Measurements from ENCODE around the gene DVL1.

Gene DVL1

GRCh38 chr1:1295154-1295923, 53.9 kb downstream of the DVL1 start:
- no peak overlapping the region for H3K4me3 ChIP-seq (ENCODE audit: low read depth, low read length)
- DNase-seq (ENCODE audit: low read depth): no peak
- no peak for TF ChIP-seq CTCF (IDR thresholded peaks at IDR 0.05; ENCODE audit: insufficient read depth, low read depth, low read length, missing control alignments)

GRCh38 chr1:1294250-1294890, 54.8 kb downstream of the DVL1 start:
- TF ChIP-seq CTCF (IDR thresholded peaks at IDR 0.05; ENCODE audit: insufficient read depth, low read depth, low read length, missing control alignments): no peak
- H3K4me3 ChIP-seq (ENCODE audit: low read depth, low read length): no peak overlapping the region
- DNase-seq (ENCODE audit: low read depth): no peak

- no peak overlapping the region for H3K4me3 ChIP-seq (ENCODE audit: low read depth, low read length)
- no peak for TF ChIP-seq CTCF (IDR thresholded peaks at IDR 0.05; ENCODE audit: insufficient read depth, low read depth, low read length, missing control alignments)
- DNase-seq (ENCODE audit: low read depth): no peak
These were observed 55.7 kb downstream of the DVL1 start for GRCh38 chr1:1293263-1294249.

GRCh38 chr1:1292851-1293250, 56.4 kb downstream of the DVL1 start:
- TF ChIP-seq CTCF (IDR thresholded peaks at IDR 0.05; ENCODE audit: insufficient read depth, low read depth, low read length, missing control alignments): no peak
- DNase-seq (ENCODE audit: low read depth): no peak
- no peak overlapping the region for H3K4me3 ChIP-seq (ENCODE audit: low read depth, low read length)

GRCh38 chr1:1292442-1292779, 56.8 kb downstream of the DVL1 start:
- no peak for TF ChIP-seq CTCF (IDR thresholded peaks at IDR 0.05; ENCODE audit: insufficient read depth, low read depth, low read length, missing control alignments)
- no peak for DNase-seq (ENCODE audit: low read depth)
- no peak overlapping the region for H3K4me3 ChIP-seq (ENCODE audit: low read depth, low read length)

- peak; percentile 84 for DNase-seq (ENCODE audit: low read depth)
- TF ChIP-seq CTCF (IDR thresholded peaks at IDR 0.05; ENCODE audit: insufficient read depth, low read depth, low read length, missing control alignments): peak; percentile 76
- no peak overlapping the region for H3K4me3 ChIP-seq (ENCODE audit: low read depth, low read length)
These were observed 57.4 kb downstream of the DVL1 start for GRCh38 chr1:1291548-1292441.
